Measurements from ENCODE around the gene DHH. TPM values are rescaled to one million over a fixed set of nuclear protein-coding genes. Genes with fewer than 3 reads are reported as not detected.
"Not testable (repeated sequence)": the region's sequence is repeated elsewhere in the genome, so short reads cannot be mapped to it uniquely, and the experiment has no call there.

Gene DHH
- total RNA-seq = 0.25 and 0.39 TPM in 2 replicates

GRCh38 chr12:49094160-49094974 lies at the start of gene DHH:
TSS of gene DHH (minus strand) at chr12:49094801. CDS start at chr12:49094512, 289 bp downstream.
- peak in 1 of 2 donors; percentile 55 for DNase-seq (ENCODE audit: low read depth in 2 of 2)

GRCh38 chr12:49144384-49144783 lies 49.8 kb upstream of the DHH start:
- no peak for DNase-seq (ENCODE audit: low read depth in 2 of 2)

GRCh38 chr12:49138999-49139398 lies 44.4 kb upstream of the DHH start:
- no peak for DNase-seq (ENCODE audit: low read depth in 2 of 2)

- DNase-seq (ENCODE audit: low read depth in 2 of 2) = no peak
Observed at GRCh38 chr12:49138587-49138986, 44.0 kb upstream of the DHH start.

GRCh38 chr12:49137476-49137875 lies 42.9 kb upstream of the DHH start:
- DNase-seq (ENCODE audit: low read depth in 2 of 2) = no peak

- not testable (repeated sequence) for DNase-seq (ENCODE audit: low read depth in 2 of 2)
Observed at GRCh38 chr12:49136997-49137396, 42.4 kb upstream of the DHH start.

GRCh38 chr12:49133590-49133989 lies 39.0 kb upstream of the DHH start:
- no peak for DNase-seq (ENCODE audit: low read depth in 2 of 2)

- no peak for DNase-seq (ENCODE audit: low read depth in 2 of 2)
Observed at GRCh38 chr12:49133014-49133413, 38.4 kb upstream of the DHH start.

GRCh38 chr12:49131894-49132461 lies 37.4 kb upstream of the DHH start:
- DNase-seq (ENCODE audit: low read depth in 2 of 2) = peak in 1 of 2 donors; percentile 4

- DNase-seq (ENCODE audit: low read depth in 2 of 2) = peak; percentile 62 to 93
Observed at GRCh38 chr12:49131051-49131893, 36.7 kb upstream of the DHH start, which contains the start of gene TUBA1B. TSS of gene TUBA1B (minus strand) at chr12:49131395. CDS start at chr12:49131300, 95 bp downstream.

- peak; percentile 89 to 97 for DNase-seq (ENCODE audit: low read depth in 2 of 2)
Observed at GRCh38 chr12:49130151-49131050, 35.8 kb upstream of the DHH start.

- no peak for DNase-seq (ENCODE audit: low read depth in 2 of 2)
Observed at GRCh38 chr12:49129332-49130150, 34.9 kb upstream of the DHH start.

- not testable (repeated sequence) for DNase-seq (ENCODE audit: low read depth in 2 of 2)
Observed at GRCh38 chr12:49127971-49128370, 33.4 kb upstream of the DHH start.

GRCh38 chr12:49126852-49127763 lies 32.5 kb upstream of the DHH start:
- no peak for DNase-seq (ENCODE audit: low read depth in 2 of 2)

GRCh38 chr12:49121047-49121696 lies 26.6 kb upstream of the DHH start:
- DNase-seq (ENCODE audit: low read depth in 2 of 2) = peak; percentile 66 to 77

- no peak for DNase-seq (ENCODE audit: low read depth in 2 of 2)
Observed at GRCh38 chr12:49111206-49111605, 16.6 kb upstream of the DHH start.

- DNase-seq (ENCODE audit: low read depth in 2 of 2) = peak; percentile 96 to 99
Observed at GRCh38 chr12:49110464-49111155, 16.0 kb upstream of the DHH start, which contains the start of gene LMBR1L. TSS of gene LMBR1L (minus strand) at chr12:49110847. CDS start at chr12:49110555, 292 bp downstream.

Data from dermis microvascular lymphatic vessel endothelial cell (primary cell).